PFSK-1 (cell line): ENCODE results near the gene ACER2.

Experiments
- FOXP2 ChIP-seq: optimal IDR thresholded peaks from 2 replicates; pipeline ENCODE3; 2011; ENCODE audit warnings: borderline replicate concordance, control low read depth, inconsistent platforms; ENCODE audit not compliant: insufficient read depth; ENCODE audit errors: extremely low read length, extremely low read depth
- POLR2AphosphoS5 ChIP-seq: IDR thresholded peaks from 2 replicates; pipeline ENCODE4 v1.6.1; 2012; ENCODE audit warnings: low read depth, mild to moderate bottlenecking, control low read depth, low read length, moderate library complexity
- REST ChIP-seq, 2 experiments: IDR thresholded peaks; 2 replicates each; pipeline versions ENCODE4 v1.6.1 to v1.8.0; 2011 to 2012; ENCODE audit warnings: low read depth in 2 of 2, low read length in 2 of 2, control low read depth in 1 of 2, inconsistent platforms in 1 of 2, mild to moderate bottlenecking in 1 of 2, moderate library complexity in 1 of 2; ENCODE audit not compliant: insufficient read depth in 1 of 2
- SIN3A ChIP-seq: IDR thresholded peaks from 2 replicates; pipeline ENCODE4 v1.6.1; 2012; ENCODE audit warnings: mild to moderate bottlenecking, low read length, moderate library complexity, borderline replicate concordance; ENCODE audit not compliant: insufficient read depth
- TAF1 ChIP-seq: IDR thresholded peaks from 2 replicates; pipeline ENCODE4 v1.6.1; 2012; ENCODE audit warnings: low read length, control low read depth, borderline replicate concordance; ENCODE audit not compliant: insufficient read depth

ACER2 gene

GRCh38 chr9:19470981-19471650 is 62.3 kb downstream of the ACER2 start:
- TF ChIP-seq TAF1 (no peak), FOXP2 (no peak), SIN3A (no peak), REST (IDR thresholded peaks at IDR 0.05; ENCODE audit: insufficient read depth in 1 of 2, low read depth in 2 of 2, low read length in 2 of 2) (no peak)

GRCh38 chr9:19471737-19472648 is 63.2 kb downstream of the ACER2 start:
- TF ChIP-seq TAF1 (no peak), REST (IDR thresholded peaks at IDR 0.05; ENCODE audit: insufficient read depth in 1 of 2, low read depth in 2 of 2, low read length in 2 of 2) (no peak), POLR2AphosphoS5 (no peak), FOXP2 (no peak), SIN3A (no peak)

- TF ChIP-seq POLR2AphosphoS5 (no peak), REST (IDR thresholded peaks at IDR 0.05; ENCODE audit: insufficient read depth in 1 of 2, low read depth in 2 of 2, low read length in 2 of 2) (no peak), TAF1 (no peak), SIN3A (no peak), FOXP2 (no peak)
Measured at GRCh38 chr9:19473605-19474004, 64.8 kb downstream of the ACER2 start.

GRCh38 chr9:19479874-19480273 is 71.1 kb downstream of the ACER2 start:
- TF ChIP-seq SIN3A (no peak), POLR2AphosphoS5 (no peak), REST (IDR thresholded peaks at IDR 0.05; ENCODE audit: insufficient read depth in 1 of 2, low read depth in 2 of 2, low read length in 2 of 2) (no peak), FOXP2 (no peak), TAF1 (no peak)

- TF ChIP-seq FOXP2 (no peak), REST (IDR thresholded peaks at IDR 0.05; ENCODE audit: insufficient read depth in 1 of 2, low read depth in 2 of 2, low read length in 2 of 2) (no peak), TAF1 (no peak), POLR2AphosphoS5 (no peak), SIN3A (no peak)
Measured at GRCh38 chr9:19480345-19480744, 71.5 kb downstream of the ACER2 start.
